Endothelial cell of umbilical vein (primary cell): ENCODE data around the gene AKAP12.

Source experiments
- EZH2 ChIP-seq: IDR thresholded peaks from 2 replicates; pipeline ENCODE4 v1.6.1; 2012; ENCODE audit warnings: borderline replicate concordance, low read depth, mild to moderate bottlenecking, moderate library complexity, low read length, inconsistent platforms; ENCODE audit not compliant: severe bottlenecking
- FOS ChIP-seq: IDR thresholded peaks from 2 replicates; pipeline ENCODE4 v1.6.1; 2011; ENCODE audit warnings: mild to moderate bottlenecking, low read length, moderate library complexity, borderline replicate concordance; ENCODE audit not compliant: insufficient read depth
- JUN ChIP-seq: IDR thresholded peaks from 2 replicates; pipeline ENCODE4 v1.6.1; 2011; ENCODE audit warnings: borderline replicate concordance, low read depth; ENCODE audit not compliant: insufficient read length, insufficient read depth
- MAX ChIP-seq: IDR thresholded peaks from 2 replicates; pipeline ENCODE4 v1.6.1; 2011; ENCODE audit not compliant: insufficient read depth, insufficient read length
- MYC ChIP-seq: IDR thresholded peaks from one replicate; pipeline ENCODE4 v1.6.1; 2011; ENCODE audit warnings: mild to moderate bottlenecking, low read depth, low read length
- POLR2A ChIP-seq: IDR thresholded peaks from 2 replicates; pipeline ENCODE4 v1.6.1; 2012; ENCODE audit warnings: low read depth, mild to moderate bottlenecking, control low read depth, low read length
- POLR2AphosphoS5 ChIP-seq: IDR thresholded peaks from 2 replicates; pipeline ENCODE4 v1.6.1; 2012; ENCODE audit warnings: low read depth, mild to moderate bottlenecking, control low read depth, low read length, moderate library complexity; ENCODE audit not compliant: insufficient read depth
- TF ChIP-seq, protein P1 (sequence below), 2 donors: IDR thresholded peaks; 1 replicate in 1 of 2; 2 replicates in 1 of 2; pipeline ENCODE4 v1.5.1; 2011; ENCODE audit warnings: low read length in 2 of 2, mild to moderate bottlenecking in 2 of 2, moderate library complexity in 2 of 2, control low read depth in 1 of 2, inconsistent platforms in 1 of 2, low read depth in 1 of 2; ENCODE audit not compliant: insufficient read depth in 1 of 2; ENCODE audit errors: extremely low read depth in 1 of 2

DNA sequence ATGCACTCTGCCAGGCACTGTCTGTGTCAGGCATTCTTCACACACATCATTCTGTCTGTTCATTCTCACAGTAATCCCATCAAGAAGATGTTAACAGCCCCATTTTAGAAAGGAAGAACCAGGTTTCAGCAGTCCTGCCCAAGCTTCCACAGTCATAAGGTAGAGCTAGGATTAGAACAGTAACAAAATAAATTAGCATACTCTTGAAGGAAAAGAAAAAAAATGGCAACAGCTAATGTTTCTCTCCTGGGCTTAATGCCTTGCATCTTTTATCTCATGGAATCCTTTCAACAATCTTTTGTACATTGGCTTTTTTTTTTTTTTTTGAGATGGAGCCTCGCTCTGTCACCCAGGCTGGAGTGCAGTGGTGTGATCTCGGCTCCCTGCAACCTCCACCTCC is 32.1 kb upstream of the AKAP12 start:
- no peak for TF ChIP-seq EZH2
- TF ChIP-seq MAX: no peak
- TF ChIP-seq, protein P1, sequence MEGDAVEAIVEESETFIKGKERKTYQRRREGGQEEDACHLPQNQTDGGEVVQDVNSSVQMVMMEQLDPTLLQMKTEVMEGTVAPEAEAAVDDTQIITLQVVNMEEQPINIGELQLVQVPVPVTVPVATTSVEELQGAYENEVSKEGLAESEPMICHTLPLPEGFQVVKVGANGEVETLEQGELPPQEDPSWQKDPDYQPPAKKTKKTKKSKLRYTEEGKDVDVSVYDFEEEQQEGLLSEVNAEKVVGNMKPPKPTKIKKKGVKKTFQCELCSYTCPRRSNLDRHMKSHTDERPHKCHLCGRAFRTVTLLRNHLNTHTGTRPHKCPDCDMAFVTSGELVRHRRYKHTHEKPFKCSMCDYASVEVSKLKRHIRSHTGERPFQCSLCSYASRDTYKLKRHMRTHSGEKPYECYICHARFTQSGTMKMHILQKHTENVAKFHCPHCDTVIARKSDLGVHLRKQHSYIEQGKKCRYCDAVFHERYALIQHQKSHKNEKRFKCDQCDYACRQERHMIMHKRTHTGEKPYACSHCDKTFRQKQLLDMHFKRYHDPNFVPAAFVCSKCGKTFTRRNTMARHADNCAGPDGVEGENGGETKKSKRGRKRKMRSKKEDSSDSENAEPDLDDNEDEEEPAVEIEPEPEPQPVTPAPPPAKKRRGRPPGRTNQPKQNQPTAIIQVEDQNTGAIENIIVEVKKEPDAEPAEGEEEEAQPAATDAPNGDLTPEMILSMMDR (IDR thresholded peaks at IDR 0.05; ENCODE audit: extremely low read depth in 1 of 2, insufficient read depth in 1 of 2, low read depth in 1 of 2, low read length in 2 of 2): no peak
- no peak for TF ChIP-seq POLR2A
- TF ChIP-seq POLR2AphosphoS5: no peak
- no peak for TF ChIP-seq JUN
- no peak for TF ChIP-seq FOS
- TF ChIP-seq MYC: no peak
